GM12801 (cell line): ENCODE measurements around the gene MYF5.

Experiments used
- CTCF ChIP-seq: IDR thresholded peaks from one replicate; pipeline ENCODE4 v1.5.1; 2011; ENCODE audit warnings: control low read depth; ENCODE audit not compliant: insufficient read length; ENCODE audit errors: extremely low read depth

Gene MYF5

GRCh38 chr12:80700327-80700726, 16.4 kb upstream of the MYF5 start:
- TF ChIP-seq CTCF = no peak

DNA sequence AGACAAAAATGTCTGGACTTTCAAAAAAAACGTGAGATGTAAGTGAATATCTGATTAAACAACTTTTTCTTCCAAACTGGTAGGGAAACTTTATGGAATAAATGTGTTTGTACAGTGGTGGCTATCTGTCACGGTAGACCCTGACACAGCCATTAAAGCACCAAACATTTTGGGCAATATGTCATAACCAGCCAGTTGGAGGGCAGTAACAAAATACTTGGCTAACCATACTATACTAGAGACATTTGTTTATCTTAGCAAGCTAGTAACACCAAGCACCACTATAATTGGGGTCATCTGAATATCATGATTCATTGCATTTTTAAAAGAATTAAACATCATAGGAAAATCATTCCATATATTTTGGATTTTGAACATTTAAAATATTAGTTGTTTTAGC, 15.3 kb upstream of the MYF5 start:
- TF ChIP-seq CTCF = no peak

DNA sequence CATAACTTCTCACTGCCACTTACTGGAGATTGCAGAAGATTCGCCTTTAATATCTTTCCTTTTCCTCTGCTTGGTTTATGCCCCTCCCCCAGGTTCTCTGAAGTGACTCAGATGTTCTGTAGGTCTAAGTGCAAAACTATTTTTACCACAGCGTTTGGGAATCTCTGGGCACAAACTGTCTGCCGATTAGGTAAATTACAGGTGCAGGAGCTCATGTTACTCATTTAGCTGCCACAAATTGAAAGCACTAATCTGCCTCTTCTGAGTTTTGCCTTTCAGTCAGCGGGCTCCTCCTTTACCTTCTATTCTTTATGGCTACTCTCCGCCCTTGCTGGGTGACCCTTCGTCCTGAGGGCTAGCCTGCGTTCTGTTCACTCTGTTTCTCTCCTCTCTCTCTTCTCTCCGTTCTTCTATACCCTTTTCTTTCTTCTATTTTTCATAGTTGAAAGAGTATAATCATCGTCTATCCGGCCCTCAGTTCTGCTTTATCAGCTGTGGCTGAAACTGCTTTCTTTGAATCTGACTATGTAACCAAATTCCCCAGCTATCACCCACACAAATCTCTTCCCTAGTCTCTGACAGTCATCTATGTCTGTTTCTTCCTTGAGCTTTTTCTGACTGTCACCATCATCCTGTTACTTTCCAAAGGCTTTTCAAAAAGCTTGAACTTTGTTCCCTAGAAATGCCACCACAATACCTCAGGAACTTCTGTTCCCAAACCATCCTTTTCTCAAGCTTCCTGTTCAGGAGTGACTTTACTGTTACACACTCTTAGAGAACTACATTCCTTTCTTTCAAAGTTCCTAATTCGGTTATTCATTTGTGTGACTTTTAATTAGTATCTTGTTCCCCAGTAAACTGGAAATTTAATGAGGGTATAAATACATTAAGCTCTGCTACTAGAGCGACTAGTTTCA, 13.6 kb upstream of the MYF5 start:
- TF ChIP-seq CTCF = no peak

DNA sequence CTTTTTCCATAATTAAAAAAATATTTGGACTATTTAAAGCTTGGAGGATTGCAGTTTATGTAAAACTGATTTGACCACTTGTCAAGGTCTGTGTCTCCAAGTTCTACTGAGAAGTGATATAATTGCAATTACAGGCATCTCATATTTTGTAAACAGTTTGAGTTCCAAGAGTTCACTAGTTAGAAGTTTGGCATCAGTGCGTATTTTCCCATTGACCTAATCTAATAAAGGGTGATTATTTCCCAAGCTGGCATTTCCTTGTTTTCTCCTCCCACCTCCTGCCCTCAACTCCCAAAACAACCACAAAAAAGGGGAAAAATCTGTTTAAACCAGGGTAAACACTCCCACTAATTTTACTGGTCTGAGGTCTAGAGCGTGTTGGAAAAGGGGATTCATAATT, 12.3 kb upstream of the MYF5 start:
- no peak for TF ChIP-seq CTCF

DNA sequence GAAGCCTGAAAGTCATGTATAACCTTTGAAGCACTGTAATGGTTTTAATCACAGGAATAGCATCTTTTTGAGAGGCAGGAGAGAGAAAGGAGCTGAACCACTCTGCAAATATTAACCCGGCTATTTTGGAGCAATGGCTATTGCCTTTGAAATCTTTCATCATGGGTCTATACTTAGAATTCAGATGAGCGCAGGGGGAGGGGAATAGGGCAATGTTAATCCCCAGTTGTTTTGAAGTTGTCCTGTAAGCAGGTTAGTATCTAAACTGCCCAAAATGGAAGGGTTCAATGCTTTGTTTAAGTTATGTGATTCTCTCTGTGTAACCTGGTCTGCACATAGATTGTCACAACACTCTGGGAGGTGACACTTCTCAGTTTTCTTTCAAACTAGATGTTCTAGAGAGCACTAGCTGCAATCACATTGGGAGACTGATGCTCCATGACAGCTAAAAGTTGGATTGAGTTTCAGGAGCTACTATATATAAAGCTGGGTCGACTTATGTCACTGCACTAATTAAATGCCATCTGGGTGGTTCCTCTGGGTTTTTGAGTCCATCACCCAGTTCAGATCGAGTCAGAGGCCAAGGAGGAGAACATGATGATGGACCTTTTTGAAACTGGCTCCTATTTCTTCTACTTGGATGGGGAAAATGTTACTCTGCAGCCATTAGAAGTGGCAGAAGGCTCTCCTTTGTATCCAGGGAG, 9.4 kb upstream of the MYF5 start, which contains the start of gene MYF6:
Gene MYF6, plus strand, starts transcription at position 509 of the 704 bp plus-strand sequence. Its CDS starts 86 bp downstream, at position 595.
- no peak for TF ChIP-seq CTCF

DNA sequence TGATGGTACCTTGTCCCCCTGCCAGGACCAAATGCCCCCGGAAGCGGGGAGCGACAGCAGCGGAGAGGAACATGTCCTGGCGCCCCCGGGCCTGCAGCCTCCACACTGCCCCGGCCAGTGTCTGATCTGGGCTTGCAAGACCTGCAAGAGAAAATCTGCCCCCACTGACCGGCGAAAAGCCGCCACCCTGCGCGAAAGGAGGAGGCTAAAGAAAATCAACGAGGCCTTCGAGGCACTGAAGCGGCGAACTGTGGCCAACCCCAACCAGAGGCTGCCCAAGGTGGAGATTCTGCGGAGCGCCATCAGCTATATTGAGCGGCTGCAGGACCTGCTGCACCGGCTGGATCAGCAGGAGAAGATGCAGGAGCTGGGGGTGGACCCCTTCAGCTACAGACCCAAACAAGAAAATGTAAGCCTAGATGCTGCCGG, 8.9 kb upstream of the MYF5 start:
- no peak for TF ChIP-seq CTCF

- TF ChIP-seq CTCF = no peak
Measured at GRCh38 chr12:80708259-80708974, 8.3 kb upstream of the MYF5 start.
